Lung microvascular endothelial cell (primary cell): ENCODE results near the gene ABCB10. TPM values are rescaled to one million over a fixed set of nuclear protein-coding genes. Genes with fewer than 3 reads are reported as not detected.
"Not testable (repeated sequence)": the region's sequence is repeated elsewhere in the genome, so short reads cannot be mapped to it uniquely, and the experiment has no call there.

Experiments used
- DNase-seq, 2 donors: peaks; one replicate each; pipeline versions ENCODE4 v3.0.0 to v3.0.0-alpha.2; 2010; ENCODE audit warnings: low read depth in 2 of 2
- total RNA-seq: library from RNA; depleted of rRNA; stranded (reverse); fragments of >200 nt; gene quantifications from 2 replicates; pipeline ENCODE4 v1.2.1, GENCODE V29; 2014

Gene ABCB10
- total RNA-seq, 1 donor from 2014 or later, result 24.2 TPM

GRCh38 chr1:229572286-229572685, 13.8 kb upstream of the ABCB10 start:
- DNase-seq, result no peak

DNA sequence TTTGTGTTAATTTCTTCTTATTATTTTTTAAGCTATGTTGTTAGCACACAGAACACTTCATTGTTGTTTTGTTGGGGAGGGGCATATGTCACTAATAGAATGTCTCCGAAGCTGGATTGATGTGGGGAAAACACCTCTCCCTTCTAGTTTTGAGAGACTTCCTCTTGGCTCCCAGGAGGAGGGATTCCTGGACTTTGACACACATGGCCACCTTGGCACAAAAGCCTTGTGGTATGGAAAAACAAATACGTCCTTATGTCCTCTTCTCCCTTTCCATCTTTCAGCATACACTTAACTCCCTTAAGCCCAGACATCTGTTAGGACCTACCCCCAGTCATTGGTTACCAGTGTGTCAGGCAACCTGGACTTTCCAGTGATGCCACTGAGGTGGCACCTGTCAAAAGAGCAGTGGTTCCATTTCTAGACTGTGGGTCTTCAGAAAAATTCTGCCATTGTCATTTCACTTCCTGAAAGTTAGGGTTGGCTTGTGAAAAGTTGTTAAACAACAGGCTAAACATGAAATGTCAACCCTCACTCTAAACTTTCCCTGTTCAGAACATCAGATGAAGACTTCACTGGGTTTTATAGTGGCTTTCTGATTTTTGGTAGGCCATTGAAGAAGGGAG, 12.5 kb upstream of the ABCB10 start:
- DNase-seq, result no peak

DNA sequence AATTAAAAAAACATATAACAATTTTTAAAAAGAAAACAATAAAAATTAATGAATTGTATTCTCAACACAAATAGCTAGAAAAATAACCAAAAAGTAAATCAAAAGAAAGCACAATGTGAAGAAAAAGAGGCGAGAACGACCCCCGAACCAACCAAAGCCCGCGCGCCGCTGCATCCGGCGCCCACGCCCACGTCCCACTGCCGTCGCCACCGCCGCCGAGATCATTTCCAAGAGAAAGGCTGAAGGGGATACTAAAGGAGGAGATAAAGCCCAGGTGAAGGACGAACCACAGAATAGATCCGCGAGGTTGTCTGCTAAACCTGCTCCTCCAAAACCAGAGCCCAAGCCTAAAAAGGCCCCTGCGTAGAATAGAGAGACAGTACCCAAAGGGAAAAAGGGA, 11.8 kb upstream of the ABCB10 start:
- no peak for DNase-seq

- peak; percentile 55 to 65 for DNase-seq
Observed at GRCh38 chr1:229567109-229567868, 8.8 kb upstream of the ABCB10 start.

DNA sequence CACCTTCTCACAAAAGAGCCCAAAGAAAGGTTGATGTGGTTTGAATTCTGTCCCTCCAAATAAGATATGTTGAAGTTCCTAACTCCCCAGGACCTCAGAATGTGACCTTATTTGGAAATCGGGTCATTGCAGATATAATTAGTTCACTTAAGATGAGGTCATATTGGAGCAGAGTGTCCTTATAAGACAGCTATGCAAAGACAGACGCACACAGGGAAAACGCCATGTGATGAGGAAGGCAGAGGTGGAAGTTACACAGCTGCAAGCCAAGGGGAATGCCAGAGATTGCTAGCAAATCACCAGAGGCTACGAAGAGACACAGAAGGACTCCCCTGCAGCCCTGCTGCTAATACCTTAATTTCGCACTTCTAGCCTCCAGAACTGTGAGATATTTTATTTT, 5.2 kb upstream of the ABCB10 start:
- peak in 1 of 2 donors; percentile 53 for DNase-seq

GRCh38 chr1:229563241-229563640, 4.7 kb upstream of the ABCB10 start:
- no peak for DNase-seq

DNA sequence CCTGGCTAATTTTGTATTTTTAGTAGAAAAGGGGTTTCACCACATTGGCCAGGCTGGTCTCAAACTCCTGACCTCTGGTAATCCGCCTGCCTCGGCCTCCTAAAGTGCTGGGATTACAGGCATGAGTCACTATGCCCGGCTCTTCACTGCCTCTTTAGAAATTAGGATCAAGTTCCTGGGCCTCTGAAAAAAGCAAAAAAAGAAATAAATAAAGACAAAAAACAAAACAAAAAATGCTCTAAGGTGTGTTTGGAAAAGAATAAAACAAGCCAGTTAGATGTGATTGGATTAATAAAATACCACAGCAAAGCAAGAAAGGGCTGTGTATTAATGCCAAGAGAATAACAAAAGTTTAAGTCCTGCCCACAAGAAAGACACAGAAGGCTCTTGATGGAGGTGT, 4.2 kb upstream of the ABCB10 start:
- no peak for DNase-seq

DNA sequence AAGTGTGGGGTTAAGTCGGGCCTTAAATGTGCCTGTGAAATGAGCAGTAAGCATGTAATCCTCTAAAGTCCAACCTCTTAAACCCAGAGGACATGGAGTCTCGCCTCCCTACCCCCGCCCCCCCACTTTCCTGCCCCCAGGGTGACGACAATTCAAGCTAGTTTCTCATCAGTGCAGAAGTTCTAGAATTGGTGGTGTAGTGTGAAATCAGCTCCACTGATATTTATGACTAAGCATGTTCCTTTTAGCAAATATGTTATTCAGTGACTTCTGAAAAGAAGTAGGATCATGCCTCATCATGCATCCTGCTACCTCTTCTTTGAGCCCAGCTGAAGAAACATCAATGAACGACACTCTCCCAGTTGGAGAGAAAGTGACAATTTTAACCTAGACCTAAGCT, 2.6 kb upstream of the ABCB10 start:
- DNase-seq, result no peak

GRCh38 chr1:229560124-229560523, 1.6 kb upstream of the ABCB10 start:
- DNase-seq, result not testable (repeated sequence)

DNA sequence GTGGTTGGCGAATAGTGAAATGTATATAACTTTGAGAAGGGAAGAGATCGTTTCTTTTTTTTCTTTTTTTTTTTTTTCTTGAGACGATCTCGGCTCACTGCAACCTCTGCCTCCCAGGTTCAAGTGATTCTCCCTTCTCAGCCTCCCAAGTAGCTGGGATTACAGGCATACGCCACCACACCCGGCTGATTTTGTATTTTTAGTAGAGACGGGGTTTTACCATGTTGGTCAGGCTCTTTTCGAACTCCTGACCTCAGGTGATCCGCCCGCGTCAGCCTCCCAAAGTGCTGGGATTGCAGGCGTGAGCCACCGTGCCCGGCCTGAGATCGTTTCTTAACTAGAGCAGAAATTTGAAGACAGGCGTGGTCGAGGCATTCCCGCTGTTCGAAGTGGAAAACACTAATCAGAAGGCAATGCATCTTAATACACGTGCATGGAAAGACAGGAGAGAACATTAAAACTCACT, 862 bp upstream of the ABCB10 start:
- peak in 1 of 2 donors; percentile 9 for DNase-seq

DNA sequence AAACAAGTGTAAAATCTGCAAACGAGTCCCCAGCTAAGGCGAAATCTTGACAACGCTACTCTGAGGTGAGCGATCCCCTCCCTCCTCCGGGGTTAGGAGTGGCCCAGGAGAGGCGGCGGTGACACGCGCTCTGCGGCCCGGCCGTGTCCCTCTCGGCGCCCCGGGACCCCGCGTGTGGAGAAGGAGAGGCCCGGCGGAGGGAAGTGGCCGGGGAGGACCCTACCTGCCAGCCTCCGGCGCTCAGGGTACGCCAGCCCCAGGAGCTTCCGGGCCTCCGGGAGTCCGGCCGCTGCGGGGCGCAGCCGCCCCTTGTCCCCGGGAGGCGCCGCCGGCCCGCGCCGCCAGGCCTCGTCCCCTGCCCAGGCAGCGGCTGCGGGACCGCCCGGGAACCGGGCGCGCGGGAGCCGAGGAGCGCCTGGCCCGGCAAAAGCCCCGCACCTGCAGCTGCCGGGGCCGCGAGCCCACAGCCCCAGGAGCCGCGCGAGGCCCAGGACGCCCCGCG, 543 bp downstream of the ABCB10 start:
- peak; percentile 40 to 57 for DNase-seq

DNA sequence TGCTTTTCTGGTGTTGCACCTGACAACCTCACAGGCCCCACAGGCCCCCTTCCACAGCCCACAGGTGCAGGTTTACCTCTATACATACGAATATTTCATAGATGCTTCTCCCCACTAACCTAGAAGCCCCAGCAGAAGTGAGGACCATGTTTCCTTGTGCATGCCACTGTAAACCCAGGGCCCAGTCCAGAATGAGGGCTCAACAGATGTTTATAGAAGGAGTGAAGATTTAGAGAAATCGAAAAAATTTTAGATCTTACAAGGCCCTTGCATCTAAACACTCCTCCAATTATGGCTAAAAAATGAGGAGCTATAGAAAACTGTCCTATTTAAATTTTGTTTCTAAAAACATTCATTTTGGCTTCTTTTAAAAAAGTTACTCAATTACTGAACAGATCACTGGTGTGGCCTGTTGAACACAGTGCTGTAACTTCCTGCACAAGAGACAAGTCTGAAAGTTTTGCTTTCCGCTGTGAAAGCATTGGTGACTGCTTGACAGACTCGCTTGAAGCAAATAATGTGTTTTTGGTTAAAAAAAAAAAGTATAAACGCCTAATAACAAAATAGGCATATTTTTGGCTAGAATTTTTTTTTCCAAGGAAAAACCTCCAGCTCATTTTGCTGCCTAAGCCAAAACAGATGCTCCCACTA, 1.2 kb downstream of the ABCB10 start:
- peak; percentile 39 to 52 for DNase-seq

GRCh38 chr1:229554886-229555621, 3.5 kb downstream of the ABCB10 start:
- DNase-seq, result no peak

GRCh38 chr1:229553621-229554130, 4.8 kb downstream of the ABCB10 start:
- no peak for DNase-seq

DNA sequence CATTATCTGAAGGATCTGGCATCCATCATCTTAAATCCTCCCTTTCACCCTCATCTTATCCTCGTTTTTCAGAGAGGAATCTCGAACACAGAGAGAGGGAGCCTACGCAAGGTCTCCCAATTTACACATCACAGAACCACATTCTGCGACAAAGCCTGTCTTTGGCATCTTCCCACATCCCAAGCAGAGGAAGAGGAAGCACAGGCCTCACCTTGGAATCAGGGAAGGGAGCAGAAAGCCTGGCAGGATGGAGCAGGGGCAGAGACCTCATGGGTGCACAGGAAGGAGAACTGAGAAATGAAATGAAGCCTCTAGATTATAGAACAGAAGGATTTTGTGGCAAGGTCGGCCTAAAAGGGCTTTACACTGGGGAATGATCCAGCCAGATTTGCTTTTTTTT, 5.8 kb downstream of the ABCB10 start:
- DNase-seq, result no peak

DNA sequence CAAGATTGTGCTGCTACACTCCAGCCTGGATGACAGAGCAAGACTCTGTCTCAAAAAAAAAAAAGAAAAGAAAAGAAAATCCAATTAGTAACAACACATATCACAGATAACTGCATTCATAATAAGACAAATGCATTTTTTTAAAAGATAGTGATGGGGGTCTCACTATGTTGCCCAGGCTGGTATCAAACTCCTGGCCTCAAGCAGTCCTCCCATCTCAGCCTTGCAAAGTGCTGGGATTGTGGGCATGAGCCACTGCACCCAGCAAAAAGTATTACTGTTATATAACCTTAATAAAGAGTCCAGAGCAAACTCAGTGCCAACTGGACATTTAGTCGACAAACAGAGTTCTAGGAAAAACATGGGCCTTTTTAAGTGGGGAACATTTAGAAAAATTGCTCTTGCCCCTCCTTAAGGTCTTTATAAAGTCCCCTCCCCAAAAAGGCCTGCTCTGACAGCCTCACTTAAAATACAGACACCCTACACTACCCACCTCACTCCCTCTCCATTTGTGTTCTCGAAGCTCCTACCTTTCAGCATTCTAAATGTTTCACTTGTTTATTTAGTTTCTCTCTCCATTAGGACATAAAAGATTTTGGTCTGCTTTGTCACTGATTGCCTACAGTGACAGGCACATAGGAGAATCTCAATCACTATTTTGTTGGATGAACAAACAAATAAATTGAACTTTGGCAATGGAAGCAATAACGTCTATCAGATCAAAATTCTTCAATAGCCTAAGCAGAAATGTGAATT, 7.5 kb downstream of the ABCB10 start:
- no peak for DNase-seq

DNA sequence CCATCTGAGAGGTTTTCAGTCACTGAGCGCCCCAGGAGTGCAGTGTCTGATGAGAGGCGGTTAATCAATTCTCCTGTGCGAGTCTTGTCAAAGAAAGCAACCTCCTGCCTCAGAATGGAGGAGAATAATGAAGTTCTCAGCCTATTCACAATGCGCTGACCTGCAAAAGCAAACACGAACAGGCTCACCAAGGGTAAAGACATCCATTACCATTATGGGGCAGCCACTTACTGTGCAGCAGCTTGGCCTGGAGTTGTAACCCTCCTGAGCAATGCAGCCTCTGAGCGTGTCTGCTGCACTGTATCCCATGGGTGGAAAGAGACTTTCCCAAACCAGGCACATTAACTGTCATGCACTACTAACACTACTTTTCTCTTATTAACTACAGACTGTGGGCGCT, 11.0 kb downstream of the ABCB10 start:
- no peak for DNase-seq

- no peak for DNase-seq
Observed at GRCh38 chr1:229544587-229544986, 13.9 kb downstream of the ABCB10 start.

- DNase-seq, result no peak
Observed at GRCh38 chr1:229539863-229540506, 18.5 kb downstream of the ABCB10 start.

DNA sequence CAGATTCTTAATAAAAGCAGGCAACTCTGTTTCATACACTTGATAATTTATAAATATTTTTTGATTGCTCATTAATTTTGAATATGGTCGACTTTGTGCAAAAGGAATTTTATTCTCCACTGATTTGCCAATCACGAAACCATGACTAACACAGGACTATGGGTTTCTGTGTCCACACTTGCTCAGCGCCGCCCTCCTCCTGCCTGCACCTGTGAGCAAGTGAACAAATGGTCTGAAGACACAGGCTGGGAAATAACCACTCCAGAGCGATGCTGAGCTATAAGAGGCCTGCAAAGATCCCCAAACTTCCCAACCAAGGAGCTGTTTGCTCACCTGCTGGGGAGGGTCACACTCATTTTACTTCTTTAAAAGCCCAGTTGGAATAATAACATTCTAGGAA, 19.6 kb downstream of the ABCB10 start:
- no peak for DNase-seq
